Activated CD4-positive, alpha-beta T cell treated with anti-CD3 and anti-CD28 coated beads, Interleukin-2, amount 10 ng/mL, durations not matched to agents 24 days and 14 days (primary cell): ENCODE results near the gene SIRPA. TPM values are rescaled to one million over a fixed set of nuclear protein-coding genes. Genes with fewer than 3 reads are reported as not detected.

ENCODE experiments used
- DNase-seq: peaks from one replicate; pipeline ENCODE4 v3.0.0; 2022
- H3K27ac Mint-ChIP-seq: one replicate; pipeline ENCODE4 v1.8.0; 2022; ENCODE audit warnings: mild to moderate bottlenecking, mixed read lengths
- H3K27me3 Mint-ChIP-seq: one replicate; pipeline ENCODE4 v1.8.0; 2022; ENCODE audit warnings: mixed read lengths
- H3K36me3 Mint-ChIP-seq: one replicate; pipeline ENCODE4 v1.8.0; 2022; ENCODE audit warnings: low read depth, mild to moderate bottlenecking, mixed read lengths
- H3K4me1 Mint-ChIP-seq: one replicate; pipeline ENCODE4 v1.8.0; 2021; ENCODE audit warnings: mixed read lengths
- H3K4me3 Mint-ChIP-seq: one replicate; pipeline ENCODE4 v1.8.0; 2022; ENCODE audit warnings: mild to moderate bottlenecking, moderate library complexity, mixed read lengths
- H3K9me3 Mint-ChIP-seq: one replicate; pipeline ENCODE4 v1.8.0; 2021; ENCODE audit warnings: mixed read lengths
- intact Hi-C: fragments of 100-400 bp; cut with micrococcal nuclease; formaldehyde crosslinking; loops from one replicate; pipeline ENCODE4 v1.15.1; 2023
- total RNA-seq: library from RNA; stranded (reverse); gene quantifications from 2 replicates; pipeline ENCODE4 v1.2.3, GENCODE V29; 2022

Gene SIRPA
- total RNA-seq, 1 donor from 2014 or later, result 0.05 TPM

DNA sequence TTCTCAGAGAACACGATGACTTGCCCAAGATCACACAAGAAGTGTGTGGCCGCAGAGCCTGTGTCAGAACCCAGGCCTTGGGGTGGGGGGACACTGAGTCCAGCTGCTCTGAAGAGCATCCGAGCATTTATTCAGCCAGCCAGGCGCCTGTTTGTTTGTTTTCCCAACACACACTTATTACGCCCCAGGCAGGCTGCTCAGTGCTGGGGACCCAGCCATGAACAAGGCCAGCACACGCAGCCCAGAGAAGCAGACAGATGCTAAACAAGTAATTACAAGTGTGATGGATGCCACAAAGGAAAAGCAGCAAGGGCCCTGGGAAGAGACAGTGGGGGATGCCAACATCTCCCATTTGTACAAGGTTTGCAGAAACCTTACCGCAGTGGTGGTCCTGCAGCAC is 19.4 kb upstream of the SIRPA start:
- no peak for DNase-seq
- no peaks in the 10 kb centered on the region for H3K4me1 Mint-ChIP-seq
- no peaks in the 10 kb centered on the region for H3K36me3 Mint-ChIP-seq
- H3K9me3 Mint-ChIP-seq, result no peaks in the 10 kb centered on the region
- H3K27me3 Mint-ChIP-seq, result peaks cover 3% of the 10 kb centered on the region
- H3K27ac Mint-ChIP-seq, result no peak overlapping the region
- H3K4me3 Mint-ChIP-seq, result no peak overlapping the region
- intact Hi-C loops, result no loop called here

GRCh38 chr20:1876217-1876921 is 18.8 kb upstream of the SIRPA start:
- Mint-ChIP-seq H3K27me3 (peaks cover 3% of the 10 kb centered on the region), H3K36me3 (no peaks in the 10 kb centered on the region), H3K27ac (no peak overlapping the region), H3K4me1 (no peaks in the 10 kb centered on the region), H3K4me3 (no peak overlapping the region), H3K9me3 (no peaks in the 10 kb centered on the region)
- intact Hi-C loops, result no loop called here
- no peak for DNase-seq

DNA sequence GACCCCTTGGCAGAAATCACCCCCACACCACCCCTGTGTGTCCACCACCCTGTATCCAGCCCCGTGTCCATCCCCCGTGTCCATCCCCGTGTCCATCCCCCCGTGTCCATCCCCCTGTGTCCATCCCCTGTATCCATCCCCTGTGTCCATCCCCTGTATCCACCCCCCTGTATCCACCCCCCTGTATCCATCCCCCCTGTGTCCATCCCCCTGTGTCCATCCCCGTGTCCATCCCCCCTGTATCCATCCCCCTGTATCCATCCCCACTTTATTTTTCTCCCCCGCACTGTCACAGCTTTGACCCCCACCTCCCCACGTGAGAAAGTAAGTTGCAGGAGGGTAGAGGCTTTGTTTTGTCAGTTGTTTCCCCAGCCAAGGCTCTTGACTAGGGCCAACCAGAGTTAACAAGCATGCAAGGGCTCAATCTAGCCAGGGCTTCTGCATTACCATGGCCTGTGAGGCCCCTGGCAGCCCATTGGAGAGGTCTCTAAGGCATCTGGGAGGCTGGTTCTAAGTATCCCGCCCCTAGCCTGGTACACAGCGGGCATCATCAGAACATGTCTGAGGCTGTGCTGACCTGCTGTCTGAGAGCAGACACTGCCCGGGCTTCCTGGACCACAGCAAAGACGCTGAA is 18.1 kb upstream of the SIRPA start:
- no peak for DNase-seq
- no peaks in the 10 kb centered on the region for H3K9me3 Mint-ChIP-seq
- no peaks in the 10 kb centered on the region for H3K27me3 Mint-ChIP-seq
- no peak overlapping the region for H3K4me3 Mint-ChIP-seq
- no peaks in the 10 kb centered on the region for H3K36me3 Mint-ChIP-seq
- no peaks in the 10 kb centered on the region for H3K4me1 Mint-ChIP-seq
- H3K27ac Mint-ChIP-seq, result no peak overlapping the region
- intact Hi-C loops, result no loop called here

GRCh38 chr20:1877609-1878200 is 17.5 kb upstream of the SIRPA start:
- H3K27ac Mint-ChIP-seq, result no peak overlapping the region
- H3K4me3 Mint-ChIP-seq, result no peak overlapping the region
- no peaks in the 10 kb centered on the region for H3K9me3 Mint-ChIP-seq
- no peaks in the 10 kb centered on the region for H3K36me3 Mint-ChIP-seq
- H3K4me1 Mint-ChIP-seq, result peaks cover 2% of the 10 kb centered on the region
- DNase-seq, result no peak
- H3K27me3 Mint-ChIP-seq, result peaks cover 3% of the 10 kb centered on the region
- intact Hi-C loops, result no loop called here

GRCh38 chr20:1879369-1879768 is 15.8 kb upstream of the SIRPA start:
- Mint-ChIP-seq H3K9me3 (no peaks in the 10 kb centered on the region), H3K4me3 (no peak overlapping the region), H3K4me1 (peaks cover 2% of the 10 kb centered on the region), H3K27ac (no peak overlapping the region), H3K27me3 (peaks cover 9% of the 10 kb centered on the region), H3K36me3 (no peaks in the 10 kb centered on the region)
- DNase-seq, result no peak
- intact Hi-C loops, result no loop called here

- no peak overlapping the region for H3K27ac Mint-ChIP-seq
- peaks cover 2% of the 10 kb centered on the region for H3K4me1 Mint-ChIP-seq
- peaks cover 9% of the 10 kb centered on the region for H3K27me3 Mint-ChIP-seq
- intact Hi-C loops, result no loop called here
- no peaks in the 10 kb centered on the region for H3K9me3 Mint-ChIP-seq
- DNase-seq, result no peak
- H3K4me3 Mint-ChIP-seq, result no peak overlapping the region
- no peaks in the 10 kb centered on the region for H3K36me3 Mint-ChIP-seq
Measured at GRCh38 chr20:1879934-1880333, 15.3 kb upstream of the SIRPA start.

GRCh38 chr20:1880529-1881239 is 14.5 kb upstream of the SIRPA start:
- H3K27ac Mint-ChIP-seq, result no peak overlapping the region
- DNase-seq, result no peak
- peaks cover 9% of the 10 kb centered on the region for H3K27me3 Mint-ChIP-seq
- H3K9me3 Mint-ChIP-seq, result no peaks in the 10 kb centered on the region
- peaks cover 2% of the 10 kb centered on the region for H3K4me1 Mint-ChIP-seq
- no peak overlapping the region for H3K4me3 Mint-ChIP-seq
- intact Hi-C loops, result no loop called here
- no peaks in the 10 kb centered on the region for H3K36me3 Mint-ChIP-seq

GRCh38 chr20:1881240-1881835 is 13.9 kb upstream of the SIRPA start:
- no peak for DNase-seq
- no peaks in the 10 kb centered on the region for H3K9me3 Mint-ChIP-seq
- H3K4me1 Mint-ChIP-seq, result peaks cover 2% of the 10 kb centered on the region
- no peak overlapping the region for H3K27ac Mint-ChIP-seq
- no peaks in the 10 kb centered on the region for H3K36me3 Mint-ChIP-seq
- H3K27me3 Mint-ChIP-seq, result peaks cover 13% of the 10 kb centered on the region
- no peak overlapping the region for H3K4me3 Mint-ChIP-seq
- intact Hi-C loops, result no loop called here

- H3K4me3 Mint-ChIP-seq, result no peak overlapping the region
- H3K4me1 Mint-ChIP-seq, result peaks cover 2% of the 10 kb centered on the region
- H3K36me3 Mint-ChIP-seq, result no peaks in the 10 kb centered on the region
- H3K27ac Mint-ChIP-seq, result no peak overlapping the region
- peaks cover 13% of the 10 kb centered on the region for H3K27me3 Mint-ChIP-seq
- H3K9me3 Mint-ChIP-seq, result no peaks in the 10 kb centered on the region
- intact Hi-C loops, result no loop called here
- DNase-seq, result no peak
Measured at GRCh38 chr20:1882026-1882425, 13.2 kb upstream of the SIRPA start.

DNA sequence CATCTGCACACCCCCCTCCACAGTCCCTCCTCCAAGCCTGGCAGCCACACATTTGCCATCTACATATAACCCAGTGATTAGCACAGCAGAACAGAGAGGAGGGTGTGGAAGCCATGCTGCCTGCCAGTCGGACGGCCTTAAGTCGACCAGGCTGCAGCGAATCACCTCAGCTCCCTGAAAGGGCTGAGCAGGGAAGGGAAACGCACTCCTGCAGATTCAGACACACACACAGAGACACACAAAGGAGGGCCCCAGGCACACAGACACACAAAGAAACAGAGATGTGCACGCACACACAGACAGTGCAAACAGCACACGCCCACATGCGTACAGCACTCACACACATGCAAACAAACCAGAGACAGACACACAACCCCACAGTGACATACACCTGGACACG is 11.2 kb upstream of the SIRPA start:
- intact Hi-C loops, result no loop called here
- DNase-seq, result no peak
- Mint-ChIP-seq H3K27ac (peak overlapping the region; percentile 13), H3K27me3 (peaks cover 22% of the 10 kb centered on the region), H3K4me3 (no peak overlapping the region), H3K4me1 (peaks cover 2% of the 10 kb centered on the region), H3K36me3 (no peaks in the 10 kb centered on the region), H3K9me3 (no peaks in the 10 kb centered on the region)

- peaks cover 26% of the 10 kb centered on the region for H3K27me3 Mint-ChIP-seq
- no peaks in the 10 kb centered on the region for H3K9me3 Mint-ChIP-seq
- H3K4me1 Mint-ChIP-seq, result peaks cover 2% of the 10 kb centered on the region
- intact Hi-C loops, result no loop called here
- H3K4me3 Mint-ChIP-seq, result no peak overlapping the region
- no peak overlapping the region for H3K27ac Mint-ChIP-seq
- no peaks in the 10 kb centered on the region for H3K36me3 Mint-ChIP-seq
- no peak for DNase-seq
Measured at GRCh38 chr20:1885254-1885653, 10.0 kb upstream of the SIRPA start.

- H3K27ac Mint-ChIP-seq, result no peak overlapping the region
Measured at GRCh38 chr20:1885940-1886693, 9.1 kb upstream of the SIRPA start.

DNA sequence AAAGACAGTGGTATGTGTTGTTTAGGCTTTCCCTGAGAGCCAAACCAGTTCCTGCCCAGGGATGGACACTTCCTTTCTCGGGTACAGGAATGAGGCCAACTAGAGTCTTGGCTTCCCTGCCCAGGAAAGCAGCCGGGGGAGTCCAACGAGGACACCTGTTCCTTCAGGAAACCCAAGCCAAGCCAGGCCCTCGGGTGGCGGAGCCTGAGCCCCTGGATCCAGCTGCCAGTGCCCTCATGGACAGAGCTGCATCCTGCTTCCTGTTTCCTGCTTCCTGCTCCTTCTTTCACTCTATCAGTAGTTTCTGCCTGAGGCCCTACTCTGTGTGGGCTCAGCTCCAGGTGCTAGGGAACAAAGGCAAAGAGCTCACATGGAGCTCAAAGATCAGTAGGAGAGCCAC is 7.9 kb upstream of the SIRPA start:
- Mint-ChIP-seq H3K4me3 (no peak overlapping the region), H3K36me3 (no peaks in the 10 kb centered on the region), H3K27ac (no peak overlapping the region), H3K4me1 (peaks cover 2% of the 10 kb centered on the region), H3K27me3 (peaks cover 35% of the 10 kb centered on the region), H3K9me3 (no peaks in the 10 kb centered on the region)
- DNase-seq, result no peak
- intact Hi-C loops, result no loop called here

More at GRCh38 chr20:1885940-1886693, 9.1 kb upstream of the SIRPA start:
- H3K9me3 Mint-ChIP-seq, result no peaks in the 10 kb centered on the region
- intact Hi-C loops, result no loop called here
- H3K27me3 Mint-ChIP-seq, result peaks cover 29% of the 10 kb centered on the region
- no peak for DNase-seq
- no peaks in the 10 kb centered on the region for H3K36me3 Mint-ChIP-seq
- H3K4me1 Mint-ChIP-seq, result peaks cover 2% of the 10 kb centered on the region
- H3K4me3 Mint-ChIP-seq, result no peak overlapping the region
